Stimulated activated CD4-positive, alpha-beta T cell treated with anti-CD3 and anti-CD28 coated beads, Interleukin-12 subunit alpha, Interleukin-12 subunit beta, amount 100 ng/mL, for 4 hours (primary cell): ENCODE results near the gene S100A10.

ENCODE experiments used
- DNase-seq: peaks from one replicate; pipeline ENCODE4 v3.0.0-alpha.2; 2020

Gene S100A10

GRCh38 chr1:151985768-151986167, 7.9 kb downstream of the S100A10 start:
- DNase-seq = no peak

GRCh38 chr1:151985270-151985669, 8.4 kb downstream of the S100A10 start:
- no peak for DNase-seq

GRCh38 chr1:151984313-151984956, 9.2 kb downstream of the S100A10 start:
- no peak for DNase-seq

- no peak for DNase-seq
Measured at GRCh38 chr1:151982300-151983005, 11.2 kb downstream of the S100A10 start.

GRCh38 chr1:151981178-151981525, 12.5 kb downstream of the S100A10 start:
- no peak for DNase-seq

- no peak for DNase-seq
Measured at GRCh38 chr1:151980287-151981177, 13.1 kb downstream of the S100A10 start.

GRCh38 chr1:151978922-151979321, 14.7 kb downstream of the S100A10 start:
- DNase-seq = no peak

GRCh38 chr1:151977662-151978230, 15.9 kb downstream of the S100A10 start:
- no peak for DNase-seq

GRCh38 chr1:151976858-151977257, 16.8 kb downstream of the S100A10 start:
- no peak for DNase-seq

GRCh38 chr1:151976015-151976343, 17.7 kb downstream of the S100A10 start:
- DNase-seq = no peak

GRCh38 chr1:151975311-151976014, 18.2 kb downstream of the S100A10 start:
- DNase-seq = no peak

- no peak for DNase-seq
Measured at GRCh38 chr1:151972542-151973248, 21.0 kb downstream of the S100A10 start.

GRCh38 chr1:151970626-151971025, 23.0 kb downstream of the S100A10 start:
- no peak for DNase-seq

GRCh38 chr1:151970128-151970527, 23.5 kb downstream of the S100A10 start:
- DNase-seq = no peak

GRCh38 chr1:151968791-151969399, 24.8 kb downstream of the S100A10 start:
- DNase-seq = no peak

GRCh38 chr1:151968058-151968457, 25.6 kb downstream of the S100A10 start:
- peak; percentile 23 for DNase-seq

GRCh38 chr1:151967091-151967490, 26.6 kb downstream of the S100A10 start:
- DNase-seq = no peak

GRCh38 chr1:151966061-151966460, 27.6 kb downstream of the S100A10 start:
- DNase-seq = no peak

GRCh38 chr1:151964510-151964909, 29.1 kb downstream of the S100A10 start:
- no peak for DNase-seq

GRCh38 chr1:151963288-151963687, 30.4 kb downstream of the S100A10 start:
- no peak for DNase-seq

- no peak for DNase-seq
Measured at GRCh38 chr1:151961833-151962232, 31.8 kb downstream of the S100A10 start.
